HG03039 (cell line): ENCODE results near the gene KIAA1958.
A peak's percentile ranks its signal among the peaks of the same experiment; 100 is the strongest.
"Not testable (repeated sequence)": the region's sequence is repeated elsewhere in the genome, so short reads cannot be mapped to it uniquely, and the experiment has no call there.

ENCODE experiments used
- ATAC-seq: cut with Tn5 transposase; IDR thresholded peaks from one replicate; pipeline ENCODE4 v1.9.1; 2021; ENCODE audit warnings: mild to moderate bottlenecking, moderate library complexity; ENCODE audit not compliant: unreplicated experiment

The KIAA1958 gene

DNA sequence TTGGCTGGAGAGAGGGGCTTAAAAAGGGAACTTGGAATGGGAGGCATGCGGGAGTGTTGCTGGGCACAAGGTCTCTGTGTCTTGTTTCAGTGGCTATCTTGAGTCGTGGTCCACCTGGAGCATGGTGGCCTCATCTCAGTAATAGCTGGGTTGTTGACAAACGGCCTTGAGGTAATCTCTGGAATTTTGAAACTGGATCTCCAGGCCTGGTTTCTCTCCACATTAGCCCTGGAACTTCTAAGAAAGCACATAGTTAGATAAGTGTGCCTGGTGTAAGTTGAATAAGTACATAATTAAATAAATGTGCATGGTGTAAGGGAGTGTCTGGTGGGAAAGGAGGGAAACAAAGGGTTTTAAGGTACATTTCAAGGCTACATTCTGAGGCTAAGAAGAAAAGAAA is 169.0 kb downstream of the KIAA1958 start:
- no peak for ATAC-seq

- no peak for ATAC-seq
These were observed 173.3 kb downstream of the KIAA1958 start for GRCh38 chr9:112659906-112660305.

DNA sequence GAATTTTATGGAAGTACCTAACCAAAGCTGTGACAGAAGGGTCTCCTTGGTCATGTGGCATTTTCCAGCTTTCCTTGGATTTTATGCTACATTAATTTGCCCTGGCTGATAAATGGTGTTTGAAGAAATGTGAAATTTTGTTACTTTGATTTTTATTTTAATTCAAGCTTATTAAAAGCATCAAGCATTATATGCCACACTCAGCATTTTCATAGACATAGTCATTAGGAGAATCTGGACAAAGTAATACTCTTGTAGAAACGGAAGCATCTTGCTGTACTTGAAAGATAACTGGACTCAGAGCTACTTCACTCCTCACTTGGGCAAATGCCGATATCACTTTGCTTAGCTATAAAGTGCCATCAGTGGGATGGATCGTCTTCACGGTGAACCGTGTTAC is 177.1 kb downstream of the KIAA1958 start:
- no peak for ATAC-seq

GRCh38 chr9:112664531-112664930 is 177.9 kb downstream of the KIAA1958 start:
- ATAC-seq: no peak

GRCh38 chr9:112665347-112665746 is 178.7 kb downstream of the KIAA1958 start:
- ATAC-seq: no peak

GRCh38 chr9:112669326-112669725 is 182.7 kb downstream of the KIAA1958 start:
- no peak for ATAC-seq

- ATAC-seq: no peak
These were observed 184.5 kb downstream of the KIAA1958 start for GRCh38 chr9:112670991-112671625.

DNA sequence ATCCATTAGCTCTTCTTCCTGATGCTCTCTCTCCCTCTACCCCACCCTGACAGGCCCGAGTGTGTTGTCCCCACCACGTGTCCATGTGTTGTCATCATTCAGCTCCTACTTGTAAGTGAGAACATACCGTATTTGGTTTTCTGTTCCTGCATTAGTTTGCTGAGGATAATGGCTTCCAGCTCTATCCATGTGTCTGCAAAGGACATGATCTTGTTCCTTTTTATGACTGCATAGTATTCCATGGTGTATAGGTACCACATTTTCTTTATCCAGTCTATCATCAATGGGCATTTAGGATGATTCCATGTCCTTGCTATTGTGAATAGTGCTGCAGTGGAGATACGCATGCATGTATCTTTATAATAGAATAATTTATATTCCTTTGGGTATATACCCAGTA is 186.6 kb downstream of the KIAA1958 start:
- not testable (repeated sequence) for ATAC-seq

- ATAC-seq: no peak
These were observed 190.4 kb downstream of the KIAA1958 start for GRCh38 chr9:112677040-112677439.

DNA sequence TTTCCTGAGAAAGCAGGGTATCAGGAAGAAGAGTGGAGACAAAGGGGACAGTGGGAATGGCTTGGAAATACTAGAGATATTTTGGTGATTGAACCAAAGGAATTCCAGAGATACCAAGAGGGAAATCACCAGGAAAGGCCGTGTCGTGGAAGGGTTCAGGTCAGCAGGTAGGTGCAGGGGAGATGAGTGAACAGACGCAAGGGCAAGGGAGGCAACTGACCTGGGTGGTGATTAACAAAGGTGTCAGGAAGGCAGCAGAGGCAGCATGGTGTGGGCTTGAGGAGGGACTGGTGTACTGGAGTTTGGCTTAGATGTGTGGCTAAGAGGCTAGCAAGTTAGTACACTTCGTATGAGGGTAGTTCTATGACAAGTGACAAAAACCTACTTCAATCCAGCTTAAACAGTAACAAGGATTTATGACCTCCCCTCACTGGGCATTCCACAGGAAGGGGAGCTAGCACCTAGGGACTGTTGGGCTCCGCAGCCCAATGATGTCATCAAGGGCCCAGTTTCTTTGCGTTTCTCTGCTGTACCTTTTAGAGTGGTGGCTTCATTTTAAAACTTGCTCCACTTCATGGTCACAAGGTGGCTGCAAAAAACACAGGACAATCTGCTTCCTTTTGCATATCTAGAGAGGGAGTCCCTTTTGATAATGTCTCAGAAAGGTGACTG is 194.2 kb downstream of the KIAA1958 start:
- no peak for ATAC-seq

GRCh38 chr9:112689161-112689740 is 202.6 kb downstream of the KIAA1958 start:
- no peak for ATAC-seq

DNA sequence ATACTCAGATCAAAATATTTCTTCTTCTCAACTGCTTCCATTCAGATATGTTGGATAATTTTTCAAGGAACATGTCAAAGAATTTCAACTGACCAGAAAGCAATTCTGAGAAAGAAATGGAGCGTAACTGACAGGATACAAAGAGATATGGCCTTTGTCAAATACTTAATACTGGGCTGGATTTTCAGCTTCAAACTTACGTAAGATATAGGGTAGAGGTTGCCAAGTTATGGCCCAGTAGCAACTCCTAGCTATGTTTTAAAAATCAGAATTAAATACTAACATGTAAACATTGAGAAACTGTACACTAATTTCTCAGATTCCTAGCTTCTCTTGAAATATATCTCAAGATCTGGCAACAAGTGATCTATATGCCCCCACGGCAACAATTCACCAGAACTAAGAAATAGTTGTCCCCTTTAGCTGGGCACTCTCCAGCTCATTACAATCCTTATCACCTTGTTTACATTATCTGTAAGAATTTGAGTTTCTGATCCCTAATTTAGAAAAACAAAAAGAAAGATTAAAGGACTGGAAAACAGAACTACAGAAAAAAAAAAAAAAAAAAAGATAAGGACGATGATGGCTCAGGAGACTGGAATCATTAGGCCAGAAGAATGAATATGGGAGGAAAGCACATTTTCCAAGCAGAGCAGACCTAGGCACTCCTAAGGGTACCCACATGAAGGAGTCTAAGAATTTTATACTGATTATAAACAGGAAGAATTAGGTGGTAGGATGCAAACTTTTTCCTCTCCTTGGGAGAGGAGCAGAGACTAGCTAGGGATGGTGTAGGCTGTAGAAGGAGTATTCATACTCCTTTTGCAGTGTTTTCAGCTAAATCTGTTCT is 208.3 kb downstream of the KIAA1958 start:
- ATAC-seq: no peak

GRCh38 chr9:112696461-112696860 is 209.8 kb downstream of the KIAA1958 start:
- ATAC-seq: no peak

DNA sequence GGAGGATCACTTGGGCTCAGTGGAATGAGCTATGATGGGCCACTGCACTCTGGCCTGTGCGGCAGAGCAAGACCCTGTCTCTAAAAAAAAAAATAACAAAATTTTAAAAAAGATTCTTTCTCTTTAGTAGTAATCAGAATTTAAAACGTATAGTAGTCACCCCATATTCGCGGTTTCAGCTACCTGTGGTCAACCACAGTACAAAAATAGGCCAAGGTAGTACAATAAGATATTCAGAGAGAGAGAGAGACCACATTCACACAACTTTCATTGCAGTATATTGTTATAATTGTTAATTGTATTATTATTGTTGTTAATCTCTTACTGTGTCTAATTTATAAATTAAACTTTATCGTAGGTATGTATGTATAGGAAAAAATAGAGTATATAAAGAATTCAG is 212.6 kb downstream of the KIAA1958 start:
- no peak for ATAC-seq

DNA sequence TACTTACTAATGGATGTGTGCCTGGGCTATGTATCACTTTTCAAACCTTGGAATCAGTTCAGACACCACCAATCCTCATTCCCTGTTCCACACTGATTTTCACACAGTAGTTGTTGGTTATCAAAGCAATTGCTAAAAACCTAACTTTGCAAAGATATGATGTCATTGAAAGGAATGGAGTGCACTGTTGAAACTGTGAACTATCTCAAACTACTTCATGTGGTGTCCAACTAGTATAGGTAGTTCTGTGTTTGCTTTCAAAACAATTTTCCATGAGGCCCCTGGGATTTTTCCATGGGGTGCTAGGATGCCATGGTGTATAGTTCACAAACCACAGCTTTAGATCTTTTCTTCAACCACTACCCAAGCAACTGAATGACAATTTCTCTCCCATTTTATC is 213.5 kb downstream of the KIAA1958 start:
- no peak for ATAC-seq

DNA sequence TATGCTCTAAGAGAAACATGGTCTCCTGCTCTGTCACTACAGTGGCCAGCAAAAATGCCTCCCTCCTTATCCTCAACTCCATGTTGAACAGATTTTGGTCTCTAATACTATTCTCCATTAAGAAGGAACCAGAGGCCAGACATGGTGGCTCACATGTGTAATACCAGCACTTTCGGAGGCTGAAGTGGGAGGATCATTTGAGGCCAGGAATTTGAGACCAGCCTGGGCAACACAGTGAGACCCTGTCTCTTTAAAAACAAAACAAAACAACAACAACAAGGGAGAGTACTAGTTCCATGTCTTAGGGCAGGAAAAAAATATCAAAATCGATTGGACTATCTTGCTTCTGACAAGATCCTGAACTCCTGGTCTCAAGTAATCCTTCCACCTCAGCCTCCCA is 216.7 kb downstream of the KIAA1958 start:
- no peak for ATAC-seq

- ATAC-seq: no peak
These were observed 219.3 kb downstream of the KIAA1958 start for GRCh38 chr9:112705768-112706427.

DNA sequence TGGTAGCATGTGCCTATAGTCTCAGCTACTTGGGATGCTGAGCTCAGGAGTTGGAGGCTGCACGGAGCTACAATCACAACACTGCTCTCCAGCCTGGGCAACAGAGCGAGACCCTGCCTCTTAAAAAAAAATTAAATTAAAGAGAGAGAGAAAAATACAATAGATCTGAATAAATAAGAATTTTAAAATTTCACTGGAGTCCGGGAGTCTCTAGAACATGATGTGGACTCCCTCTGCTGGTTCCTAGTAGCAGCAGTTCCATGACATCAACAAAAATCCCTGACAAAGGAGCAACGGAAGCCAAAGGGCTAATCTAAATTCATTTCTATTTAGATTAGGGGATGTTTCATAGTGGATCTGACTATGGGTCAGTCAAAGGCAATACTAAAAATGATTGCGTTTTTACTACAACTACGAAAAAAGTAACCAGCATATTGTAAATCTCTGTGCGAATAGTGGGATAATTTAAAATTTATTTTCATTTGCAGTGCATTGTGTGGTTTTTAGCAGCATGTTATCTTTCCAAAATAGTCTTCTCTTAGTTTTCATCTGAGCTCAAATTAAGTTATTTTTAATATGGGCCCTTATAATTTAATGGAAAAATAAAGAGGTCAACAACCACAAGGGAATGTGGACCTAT is 224.5 kb downstream of the KIAA1958 start:
- ATAC-seq: no peak

- ATAC-seq: no peak
These were observed 226.1 kb downstream of the KIAA1958 start for GRCh38 chr9:112712678-112713077.

GRCh38 chr9:112717661-112718331 is 231.2 kb downstream of the KIAA1958 start, which contains the start of gene INIP:
TSS of gene INIP (minus strand) at chr9:112718117. CDS start at chr9:112716485, 1,632 bp downstream.
- peak; percentile 94 for ATAC-seq
